ENCODE measurements around the gene SPON1. TPM values are rescaled to one million over a fixed set of nuclear protein-coding genes. Genes with fewer than 3 reads are reported as not detected.
"Not testable (repeated sequence)": the region's sequence is repeated elsewhere in the genome, so short reads cannot be mapped to it uniquely, and the experiment has no call there.

SPON1 gene
- total and polyA plus RNA-seq, 10 of the 15 experiments (the other 5 are each of a cell fraction or from before 2014, with no cell fraction given), result 0.13 to 1.1 (median 0.18) TPM; not detected in 5

GRCh38 chr11:13931356-13931755 lies 31.2 kb upstream of the SPON1 start:
- no TSS peak for BruUV-seq (replicated peaks)
- Histone ChIP-seq H2AFZ (ENCODE audit: control insufficient read depth, low read depth, low read length) (no peak overlapping the region), H3K27me3 (replicated peaks in 1 of 2; ENCODE audit: control insufficient read depth in 2 of 2, insufficient read depth in 2 of 2, low read length in 1 of 2) (no peaks in the 10 kb centered on the region), H4K20me1 (ENCODE audit: control insufficient read depth, insufficient read depth) (no peaks in the 10 kb centered on the region), H3K79me2 (ENCODE audit: control insufficient read depth, insufficient read depth, low read length) (no peaks in the 10 kb centered on the region), H3K9ac (ENCODE audit: control insufficient read depth, insufficient read depth, low read length) (no peak overlapping the region), H3K4me2 (ENCODE audit: control insufficient read depth, insufficient read depth) (no peak overlapping the region), H3K27ac (ENCODE audit: control insufficient read depth, insufficient read depth) (no peak overlapping the region), H3K36me3 (ENCODE audit: control insufficient read depth in 2 of 2, insufficient read depth in 2 of 2, low read length in 1 of 2) (no peaks in the 10 kb centered on the region), H3K9me3 (replicated peaks; ENCODE audit: control insufficient read depth, insufficient read depth, low read length) (no peaks in the 10 kb centered on the region), H3K4me1 (ENCODE audit: control insufficient read depth, insufficient read depth, low read length) (no peaks in the 10 kb centered on the region), H3K4me3 (no peak overlapping the region)
- DNase-seq (ENCODE audit: low read depth, low spot score) (no peak), ATAC-seq (no peak), FAIRE-seq (no peak)
- ChIA-PET SMC1A (ENCODE audit: uncharacterized antibody, unreplicated experiment) (interaction anchor here (1.6 kb wide), 1 partner anchor 218 kb away, joined by 3 read pairs; no protein-coding TSS in a partner anchor), CTCF (interaction anchor here (0.6 kb wide), 1 partner anchor 15 kb away, joined by 3 read pairs; no protein-coding TSS in a partner anchor), POLR2A (no interaction called here), RAD21 (ENCODE audit: unreplicated experiment) (no interaction called here)
- no peak for TF ChIP-seq PAX5 (IDR thresholded peaks at IDR 0.05; ENCODE audit: borderline replicate concordance, low read depth, low read length)
- intact Hi-C loops (cut with micrococcal nuclease; ENCODE audit: unreplicated experiment) (no loop called here), in situ Hi-C loops (cut with MboI) (no loop called here)
- 27% methylated on average over 4 of the region's 4 CpGs for WGBS (ENCODE audit: insufficient coverage, insufficient replicate concordance, low lambda C conversion rate, missing lambda C conversion rate)

GRCh38 chr11:13937154-13937553 lies 25.4 kb upstream of the SPON1 start:
- FAIRE-seq; H3K9ac ChIP-seq (ENCODE audit: control insufficient read depth, insufficient read depth, low read length); RAD21 ChIA-PET (ENCODE audit: unreplicated experiment); H3K4me1 ChIP-seq (ENCODE audit: control insufficient read depth, insufficient read depth, low read length); DNase-seq (ENCODE audit: low read depth, low spot score); intact Hi-C loops (cut with micrococcal nuclease; ENCODE audit: unreplicated experiment); SMC1A ChIA-PET (ENCODE audit: uncharacterized antibody, unreplicated experiment); H3K4me3 ChIP-seq; CTCF ChIA-PET; POLR2A ChIA-PET; H2AFZ ChIP-seq (ENCODE audit: control insufficient read depth, low read depth, low read length); H3K27ac ChIP-seq (ENCODE audit: control insufficient read depth, insufficient read depth); H3K27me3 ChIP-seq (replicated peaks in 1 of 2; ENCODE audit: control insufficient read depth in 2 of 2, insufficient read depth in 2 of 2, low read length in 1 of 2); in situ Hi-C loops (cut with MboI); H3K9me3 ChIP-seq (replicated peaks; ENCODE audit: control insufficient read depth, insufficient read depth, low read length); ATAC-seq; H3K79me2 ChIP-seq (ENCODE audit: control insufficient read depth, insufficient read depth, low read length); H4K20me1 ChIP-seq (ENCODE audit: control insufficient read depth, insufficient read depth); H3K4me2 ChIP-seq (ENCODE audit: control insufficient read depth, insufficient read depth); H3K36me3 ChIP-seq (ENCODE audit: control insufficient read depth in 2 of 2, insufficient read depth in 2 of 2, low read length in 1 of 2); BruUV-seq (replicated peaks): not testable (repeated sequence)
- 49% methylated on average over 4 of the region's 4 CpGs for WGBS (ENCODE audit: insufficient coverage, insufficient replicate concordance, low lambda C conversion rate, missing lambda C conversion rate)

GRCh38 chr11:13938829-13939228 lies 23.7 kb upstream of the SPON1 start:
- H2AFZ ChIP-seq (ENCODE audit: control insufficient read depth, low read depth, low read length); POLR2A ChIA-PET; H4K20me1 ChIP-seq (ENCODE audit: control insufficient read depth, insufficient read depth); H3K4me2 ChIP-seq (ENCODE audit: control insufficient read depth, insufficient read depth); BruUV-seq (replicated peaks); H3K9ac ChIP-seq (ENCODE audit: control insufficient read depth, insufficient read depth, low read length); ATAC-seq; SMC1A ChIA-PET (ENCODE audit: uncharacterized antibody, unreplicated experiment); RAD21 ChIA-PET (ENCODE audit: unreplicated experiment); H3K9me3 ChIP-seq (replicated peaks; ENCODE audit: control insufficient read depth, insufficient read depth, low read length); in situ Hi-C loops (cut with MboI); H3K4me1 ChIP-seq (ENCODE audit: control insufficient read depth, insufficient read depth, low read length); H3K27ac ChIP-seq (ENCODE audit: control insufficient read depth, insufficient read depth); H3K79me2 ChIP-seq (ENCODE audit: control insufficient read depth, insufficient read depth, low read length); intact Hi-C loops (cut with micrococcal nuclease; ENCODE audit: unreplicated experiment); H3K4me3 ChIP-seq; DNase-seq (ENCODE audit: low read depth, low spot score); H3K27me3 ChIP-seq (replicated peaks in 1 of 2; ENCODE audit: control insufficient read depth in 2 of 2, insufficient read depth in 2 of 2, low read length in 1 of 2); FAIRE-seq; H3K36me3 ChIP-seq (ENCODE audit: control insufficient read depth in 2 of 2, insufficient read depth in 2 of 2, low read length in 1 of 2): not testable (repeated sequence)
- 17% methylated on average over 10 of the region's 10 CpGs for WGBS (ENCODE audit: insufficient coverage, insufficient replicate concordance, low lambda C conversion rate, missing lambda C conversion rate)
- CTCF ChIA-PET, result interaction anchor here (1.2 kb wide), 1 partner anchor 210 kb away, joined by 4 read pairs; no protein-coding TSS in a partner anchor
